ENCODE results near the gene DMPK. TPM values are rescaled to one million over a fixed set of nuclear protein-coding genes. Genes with fewer than 3 reads are reported as not detected.
A peak's percentile ranks its signal among the peaks of the same experiment; 100 is the strongest.

The DMPK gene
- total and polyA plus RNA-seq, 2 donors (not counting 1 experiment from before 2014, with no cell fraction given): 54.7 to 115 TPM

DNA sequence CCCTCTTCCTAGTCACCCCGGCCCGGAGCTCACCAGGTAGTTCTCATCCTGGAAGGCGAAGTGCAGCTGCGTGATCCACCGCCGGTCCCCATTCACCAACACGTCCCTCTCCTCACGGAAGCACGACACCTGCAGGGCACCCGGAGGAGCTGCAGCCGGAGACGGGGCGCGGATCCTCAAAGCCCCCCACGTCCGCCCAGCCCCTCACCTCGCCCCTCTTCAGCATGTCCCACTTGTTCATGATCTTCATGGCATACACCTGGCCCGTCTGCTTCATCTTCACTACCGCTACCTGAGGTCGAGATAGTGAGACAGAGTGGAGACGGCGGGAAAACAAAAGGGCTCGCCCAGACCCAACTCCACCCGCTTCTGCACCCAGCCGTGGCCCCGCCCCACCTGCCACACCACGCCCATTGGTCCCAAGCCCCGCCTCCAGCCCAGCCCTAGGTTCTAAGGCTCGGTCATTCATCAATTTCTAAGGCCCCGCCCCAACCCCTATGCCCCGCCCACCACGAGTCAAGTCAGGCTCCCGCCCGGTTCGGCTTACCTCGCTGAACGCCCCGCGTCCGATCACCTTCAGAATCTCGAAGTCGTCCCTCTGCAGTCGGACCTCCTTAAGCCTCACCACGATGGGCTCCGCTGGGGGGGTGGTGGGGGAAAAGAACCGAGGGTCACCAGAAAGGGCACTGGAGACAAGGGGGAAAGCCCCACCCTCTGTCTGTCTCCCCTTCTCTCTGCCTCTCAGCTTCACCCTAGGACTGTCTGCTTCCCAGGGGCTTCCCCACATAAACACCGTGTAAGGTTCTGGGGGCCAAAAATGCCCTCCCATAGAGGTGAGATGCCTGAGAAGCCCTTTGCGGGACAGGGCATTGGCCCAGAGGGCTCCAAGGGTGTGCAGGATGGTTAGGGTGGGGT lies 2.8 kb downstream of the DMPK start:
- Histone ChIP-seq H3K9ac (ENCODE audit: insufficient read depth, low read length) (no peak overlapping the region), H3K4me2 (ENCODE audit: extremely low read depth, insufficient read depth, low read length) (no peak overlapping the region)

DNA sequence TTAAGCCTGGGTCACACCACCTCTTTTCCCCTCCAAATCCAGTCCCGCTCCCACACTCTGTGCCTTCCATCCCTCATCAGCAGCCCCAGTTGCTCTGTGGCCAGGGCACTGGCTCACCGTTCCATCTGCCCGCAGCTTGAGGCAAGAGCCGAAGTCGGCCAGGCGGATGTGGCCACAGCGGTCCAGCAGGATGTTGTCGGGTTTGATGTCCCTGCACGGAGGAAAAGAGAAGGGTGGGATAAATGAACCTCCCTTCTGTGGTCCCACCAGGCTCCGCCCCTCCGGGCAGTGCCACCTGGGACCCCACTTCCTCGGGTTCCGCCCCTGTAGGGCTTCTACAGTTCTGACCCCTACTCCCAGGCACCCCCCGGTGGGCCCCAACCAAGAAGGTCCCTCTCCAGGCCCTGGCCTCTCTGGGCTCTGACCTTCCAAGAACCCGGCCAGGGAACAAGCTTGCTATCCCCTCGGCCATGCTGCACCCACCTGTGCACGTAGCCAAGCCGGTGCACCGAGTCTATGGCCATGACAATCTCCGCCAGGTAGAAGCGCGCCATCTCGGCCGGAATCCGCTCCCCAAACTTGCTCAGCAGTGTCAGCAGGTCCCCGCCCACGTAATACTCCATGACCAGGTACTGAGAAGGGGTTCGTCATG lies 4.2 kb downstream of the DMPK start:
- Histone ChIP-seq H3K27me3 (ENCODE audit: control insufficient read depth, insufficient read depth, low read length) (no peaks in the 10 kb centered on the region), H4K20me1 (ENCODE audit: control insufficient read depth, extremely low read depth, insufficient read depth, low read length) (no peaks in the 10 kb centered on the region), H3K27ac (ENCODE audit: insufficient read depth, low read length) (no peak overlapping the region), H3K4me3 (replicated peaks in 1 of 4; ENCODE audit: control extremely low read depth in 1 of 4, insufficient read depth in 1 of 4, low read depth in 3 of 4, low read length in 4 of 4) (no peak overlapping the region), H2AFZ (ENCODE audit: low read length) (no peak overlapping the region), H3K9ac (ENCODE audit: insufficient read depth, low read length) (no peak overlapping the region), H3K4me2 (ENCODE audit: extremely low read depth, insufficient read depth, low read length) (no peak overlapping the region), H3K79me2 (ENCODE audit: control insufficient read depth, insufficient read depth, low read length) (peaks cover 9% of the 10 kb centered on the region), H3K9me3 (ENCODE audit: control insufficient read depth, insufficient read depth, low read depth, low read length) (no peaks in the 10 kb centered on the region), H3K36me3 (ENCODE audit: control insufficient read depth, insufficient read depth, low read length) (peaks cover 22% of the 10 kb centered on the region), H3K4me1 (ENCODE audit: control insufficient read depth, extremely low read depth, insufficient read depth, low read length) (peaks cover 12% of the 10 kb centered on the region)
- TF ChIP-seq, protein P1, sequence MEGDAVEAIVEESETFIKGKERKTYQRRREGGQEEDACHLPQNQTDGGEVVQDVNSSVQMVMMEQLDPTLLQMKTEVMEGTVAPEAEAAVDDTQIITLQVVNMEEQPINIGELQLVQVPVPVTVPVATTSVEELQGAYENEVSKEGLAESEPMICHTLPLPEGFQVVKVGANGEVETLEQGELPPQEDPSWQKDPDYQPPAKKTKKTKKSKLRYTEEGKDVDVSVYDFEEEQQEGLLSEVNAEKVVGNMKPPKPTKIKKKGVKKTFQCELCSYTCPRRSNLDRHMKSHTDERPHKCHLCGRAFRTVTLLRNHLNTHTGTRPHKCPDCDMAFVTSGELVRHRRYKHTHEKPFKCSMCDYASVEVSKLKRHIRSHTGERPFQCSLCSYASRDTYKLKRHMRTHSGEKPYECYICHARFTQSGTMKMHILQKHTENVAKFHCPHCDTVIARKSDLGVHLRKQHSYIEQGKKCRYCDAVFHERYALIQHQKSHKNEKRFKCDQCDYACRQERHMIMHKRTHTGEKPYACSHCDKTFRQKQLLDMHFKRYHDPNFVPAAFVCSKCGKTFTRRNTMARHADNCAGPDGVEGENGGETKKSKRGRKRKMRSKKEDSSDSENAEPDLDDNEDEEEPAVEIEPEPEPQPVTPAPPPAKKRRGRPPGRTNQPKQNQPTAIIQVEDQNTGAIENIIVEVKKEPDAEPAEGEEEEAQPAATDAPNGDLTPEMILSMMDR (conservative IDR thresholded peaks at IDR 0.05 in 1 of 2, IDR thresholded peaks at IDR 0.05 in 1 of 2; ENCODE audit: low read depth in 1 of 2, low read length in 2 of 2): no peak
- no peak for TF ChIP-seq EZH2 (IDR thresholded peaks at IDR 0.05; ENCODE audit: low read length, missing control alignments)
- DNase-seq (ENCODE audit: low read depth in 2 of 2): no peak

More for the DNA sequence above, 2.8 kb downstream of the DMPK start:
- DNase-seq (ENCODE audit: low read depth in 2 of 2): peak in 1 of 2 donors; percentile 30
- TF ChIP-seq, protein P1 (conservative IDR thresholded peaks at IDR 0.05 in 1 of 2, IDR thresholded peaks at IDR 0.05 in 1 of 2; ENCODE audit: low read depth in 1 of 2, low read length in 2 of 2): peak; percentile 20 to 24
- TF ChIP-seq EZH2 (IDR thresholded peaks at IDR 0.05; ENCODE audit: low read length, missing control alignments): no peak
- no peak overlapping the region for H3K27ac ChIP-seq (ENCODE audit: insufficient read depth, low read length)
- H3K9me3 ChIP-seq (ENCODE audit: control insufficient read depth, insufficient read depth, low read depth, low read length): no peaks in the 10 kb centered on the region
- H2AFZ ChIP-seq (ENCODE audit: low read length): no peak overlapping the region
- peaks cover 9% of the 10 kb centered on the region for H3K79me2 ChIP-seq (ENCODE audit: control insufficient read depth, insufficient read depth, low read length)
- H4K20me1 ChIP-seq (ENCODE audit: control insufficient read depth, extremely low read depth, insufficient read depth, low read length): no peaks in the 10 kb centered on the region
- H3K36me3 ChIP-seq (ENCODE audit: control insufficient read depth, insufficient read depth, low read length): peaks cover 22% of the 10 kb centered on the region
- H3K4me1 ChIP-seq (ENCODE audit: control insufficient read depth, extremely low read depth, insufficient read depth, low read length): peaks cover 22% of the 10 kb centered on the region
- no peaks in the 10 kb centered on the region for H3K27me3 ChIP-seq (ENCODE audit: control insufficient read depth, insufficient read depth, low read length)
- peak overlapping the region in 1 of 4 experiments; percentile 81 for H3K4me3 ChIP-seq (replicated peaks in 1 of 4; ENCODE audit: control extremely low read depth in 1 of 4, insufficient read depth in 1 of 4, low read depth in 3 of 4, low read length in 4 of 4)

DNA sequence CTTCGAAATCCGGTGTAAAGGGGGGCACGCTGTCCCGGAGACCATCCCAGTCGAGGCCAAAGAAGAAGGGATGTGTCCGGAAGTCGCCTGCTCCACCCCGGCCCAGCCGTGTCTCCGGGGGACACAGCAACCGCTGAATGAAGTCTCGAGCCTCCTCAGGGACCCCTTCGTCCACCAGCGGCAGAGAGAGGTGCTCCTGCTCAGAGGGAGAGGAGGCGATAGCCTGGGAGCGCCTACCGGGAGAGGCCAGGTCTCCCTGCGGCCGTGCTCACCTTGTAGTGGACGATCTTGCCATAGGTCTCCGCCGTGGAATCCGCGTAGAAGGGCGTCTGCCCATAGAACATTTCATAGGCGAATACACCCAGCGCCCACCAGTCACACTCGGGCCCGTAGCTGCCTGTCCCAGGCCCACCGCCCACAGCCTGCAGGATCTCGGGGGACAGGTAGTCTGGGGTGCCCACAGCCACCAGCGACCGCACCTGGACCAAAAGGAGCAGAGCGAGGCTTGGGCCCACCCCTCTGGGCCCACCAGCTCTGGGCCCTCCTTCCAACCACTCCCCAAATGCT lies 4.8 kb downstream of the DMPK start:
- H3K9ac ChIP-seq (ENCODE audit: insufficient read depth, low read length): no peak overlapping the region
- peaks cover 27% of the 10 kb centered on the region for H3K36me3 ChIP-seq (ENCODE audit: control insufficient read depth, insufficient read depth, low read length)
- no peak overlapping the region for H2AFZ ChIP-seq (ENCODE audit: low read length)
- no peaks in the 10 kb centered on the region for H3K27me3 ChIP-seq (ENCODE audit: control insufficient read depth, insufficient read depth, low read length)
- H3K4me3 ChIP-seq (replicated peaks in 1 of 4; ENCODE audit: control extremely low read depth in 1 of 4, insufficient read depth in 1 of 4, low read depth in 3 of 4, low read length in 4 of 4): no peak overlapping the region
- H3K9me3 ChIP-seq (ENCODE audit: control insufficient read depth, insufficient read depth, low read depth, low read length): no peaks in the 10 kb centered on the region
- no peak for DNase-seq (ENCODE audit: low read depth in 2 of 2)
- H3K27ac ChIP-seq (ENCODE audit: insufficient read depth, low read length): no peak overlapping the region
- H3K4me2 ChIP-seq (ENCODE audit: extremely low read depth, insufficient read depth, low read length): no peak overlapping the region
- peaks cover 9% of the 10 kb centered on the region for H3K79me2 ChIP-seq (ENCODE audit: control insufficient read depth, insufficient read depth, low read length)
- H3K4me1 ChIP-seq (ENCODE audit: control insufficient read depth, extremely low read depth, insufficient read depth, low read length): peaks cover 11% of the 10 kb centered on the region
- no peaks in the 10 kb centered on the region for H4K20me1 ChIP-seq (ENCODE audit: control insufficient read depth, extremely low read depth, insufficient read depth, low read length)
- no peak for TF ChIP-seq EZH2 (IDR thresholded peaks at IDR 0.05; ENCODE audit: low read length, missing control alignments)
- TF ChIP-seq, protein P1 (conservative IDR thresholded peaks at IDR 0.05 in 1 of 2, IDR thresholded peaks at IDR 0.05 in 1 of 2; ENCODE audit: low read depth in 1 of 2, low read length in 2 of 2): no peak

Data from fibroblast of lung (primary cell).